HepG2 (cell line): Measurements from ENCODE around the gene NT5DC4. TPM values are rescaled to one million over a fixed set of nuclear protein-coding genes. Genes with fewer than 3 reads are reported as not detected.

Experiments used
- ATF3 ChIP-seq: sonication (generic); formaldehyde crosslinking; IDR thresholded peaks from 2 replicates; pipeline ENCODE4 v1.4.0; 2020; ENCODE audit warnings: missing genetic modification reagents
- FOXA3 ChIP-seq: IDR thresholded peaks from 2 replicates; pipeline ENCODE4 v1.6.1; 2016; ENCODE audit warnings: missing genetic modification reagents, missing compliant biosample characterization
- FOXC1 ChIP-seq: sonication (generic); formaldehyde crosslinking; IDR thresholded peaks from 2 replicates; pipeline ENCODE4 v1.8.0; 2022; ENCODE audit warnings: mild to moderate bottlenecking, missing genetic modification reagents, borderline replicate concordance
- HDAC1 ChIP-seq: sonication (generic); formaldehyde crosslinking; IDR thresholded peaks from 2 replicates; pipeline ENCODE4 v1.5.1; 2020; ENCODE audit warnings: mild to moderate bottlenecking, missing genetic modification reagents
- RELA ChIP-seq: sonication (generic); formaldehyde crosslinking; IDR thresholded peaks from 2 replicates; pipeline ENCODE4 v1.4.0; 2020; ENCODE audit warnings: missing genetic modification reagents
- STAG1 ChIP-seq: sonication (generic); formaldehyde crosslinking; IDR thresholded peaks from 2 replicates; pipeline ENCODE4 v1.4.0; 2020; ENCODE audit warnings: missing genetic modification reagents
- ZNF460 ChIP-seq: sonication (generic); formaldehyde crosslinking; IDR thresholded peaks from 2 replicates; pipeline ENCODE4 v1.5.1; 2020; ENCODE audit warnings: missing genetic modification reagents, mild to moderate bottlenecking, borderline replicate concordance
- ZNF484 ChIP-seq: sonication (generic); formaldehyde crosslinking; IDR thresholded peaks from 2 replicates; pipeline ENCODE4 v1.5.1; 2020; ENCODE audit warnings: mild to moderate bottlenecking, low read depth, missing genetic modification reagents, borderline replicate concordance
- ZNF589 ChIP-seq: sonication (generic); formaldehyde crosslinking; conservative IDR thresholded peaks from 2 replicates; pipeline ENCODE4 v1.8.0; 2022; ENCODE audit warnings: mild to moderate bottlenecking, moderate library complexity, missing genetic modification reagents
- ZNF607 ChIP-seq: sonication (generic); formaldehyde crosslinking; IDR thresholded peaks from 2 replicates; pipeline ENCODE4 v1.5.1; 2020; ENCODE audit warnings: missing genetic modification reagents, mild to moderate bottlenecking, borderline replicate concordance
- ZNF652 ChIP-seq: IDR thresholded peaks from 2 replicates; pipeline ENCODE4 v1.6.1; 2016; ENCODE audit warnings: low read depth, borderline replicate concordance
- ZNF660 ChIP-seq: sonication (generic); formaldehyde crosslinking; IDR thresholded peaks from 2 replicates; pipeline ENCODE4 v1.5.1; 2020; ENCODE audit warnings: mild to moderate bottlenecking, low read depth, missing genetic modification reagents, borderline replicate concordance
- polyA plus RNA-seq, 8 experiments: library from polyadenylated mRNA; depleted of rRNA in 3 of 8; stranded (reverse) in 7 of 8; unstranded in 1 of 8; fragments of >200 nt; fragmentation: Illumina TruSeq in 4 of 8; extraction: Trizol in 4 of 8; gene quantifications; 2 replicates each; pipeline versions ENCODE4 v1.2.1 to v1.2.3, GENCODE V29; 2011 to 2016; ENCODE audit warnings: low read depth in 4 of 8, missing spikeins in 1 of 8, mixed read lengths in 1 of 8; ENCODE audit not compliant: insufficient read depth in 1 of 8
- total RNA-seq, 5 experiments: library from RNA; depleted of rRNA; stranded (reverse); fragments of >200 nt; fragmentation: Illumina TruSeq; extraction: Trizol; gene quantifications; 2 replicates each; pipeline ENCODE4 v1.2.3, GENCODE V29; 2016; ENCODE audit warnings: low read depth in 1 of 5
- TF ChIP-seq, protein P1 (sequence below), 2 experiments: fragments of 450-650 bp in 1 of 2; sonication (generic) in 1 of 2; formaldehyde crosslinking in 1 of 2; IDR thresholded peaks; 2 replicates each; pipeline versions ENCODE4 v1.6.1 to v1.8.0; 2016 to 2022; ENCODE audit warnings: antibody characterized with exemption in 1 of 2, mild to moderate bottlenecking in 1 of 2, missing genetic modification reagents in 1 of 2
- TF ChIP-seq, protein P2 (sequence below): sonication (generic); formaldehyde crosslinking; IDR thresholded peaks from 2 replicates; pipeline ENCODE4 v1.4.0; 2020; ENCODE audit warnings: mild to moderate bottlenecking, missing genetic modification reagents
- TF ChIP-seq, protein P3 (sequence below): sonication (generic); formaldehyde crosslinking; IDR thresholded peaks from 2 replicates; pipeline ENCODE4 v1.8.0; 2022; ENCODE audit warnings: missing genetic modification reagents, low read depth, mild to moderate bottlenecking, borderline replicate concordance

NT5DC4 gene
- total and polyA plus RNA-seq, 2 of the 13 experiments (the other 11 are each of a cell fraction or from before 2014, with no cell fraction given) = 0.04 to 4.2 TPM

GRCh38 chr2:112764071-112765044, 43.5 kb downstream of the NT5DC4 start, which contains the start of gene CKAP2L (continued):
- TF ChIP-seq, protein P1, sequence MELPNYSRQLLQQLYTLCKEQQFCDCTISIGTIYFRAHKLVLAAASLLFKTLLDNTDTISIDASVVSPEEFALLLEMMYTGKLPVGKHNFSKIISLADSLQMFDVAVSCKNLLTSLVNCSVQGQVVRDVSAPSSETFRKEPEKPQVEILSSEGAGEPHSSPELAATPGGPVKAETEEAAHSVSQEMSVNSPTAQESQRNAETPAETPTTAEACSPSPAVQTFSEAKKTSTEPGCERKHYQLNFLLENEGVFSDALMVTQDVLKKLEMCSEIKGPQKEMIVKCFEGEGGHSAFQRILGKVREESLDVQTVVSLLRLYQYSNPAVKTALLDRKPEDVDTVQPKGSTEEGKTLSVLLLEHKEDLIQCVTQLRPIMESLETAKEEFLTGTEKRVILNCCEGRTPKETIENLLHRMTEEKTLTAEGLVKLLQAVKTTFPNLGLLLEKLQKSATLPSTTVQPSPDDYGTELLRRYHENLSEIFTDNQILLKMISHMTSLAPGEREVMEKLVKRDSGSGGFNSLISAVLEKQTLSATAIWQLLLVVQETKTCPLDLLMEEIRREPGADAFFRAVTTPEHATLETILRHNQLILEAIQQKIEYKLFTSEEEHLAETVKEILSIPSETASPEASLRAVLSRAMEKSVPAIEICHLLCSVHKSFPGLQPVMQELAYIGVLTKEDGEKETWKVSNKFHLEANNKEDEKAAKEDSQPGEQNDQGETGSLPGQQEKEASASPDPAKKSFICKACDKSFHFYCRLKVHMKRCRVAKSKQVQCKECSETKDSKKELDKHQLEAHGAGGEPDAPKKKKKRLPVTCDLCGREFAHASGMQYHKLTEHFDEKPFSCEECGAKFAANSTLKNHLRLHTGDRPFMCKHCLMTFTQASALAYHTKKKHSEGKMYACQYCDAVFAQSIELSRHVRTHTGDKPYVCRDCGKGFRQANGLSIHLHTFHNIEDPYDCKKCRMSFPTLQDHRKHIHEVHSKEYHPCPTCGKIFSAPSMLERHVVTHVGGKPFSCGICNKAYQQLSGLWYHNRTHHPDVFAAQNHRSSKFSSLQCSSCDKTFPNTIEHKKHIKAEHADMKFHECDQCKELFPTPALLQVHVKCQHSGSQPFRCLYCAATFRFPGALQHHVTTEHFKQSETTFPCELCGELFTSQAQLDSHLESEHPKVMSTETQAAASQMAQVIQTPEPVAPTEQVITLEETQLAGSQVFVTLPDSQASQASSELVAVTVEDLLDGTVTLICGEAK (IDR thresholded peaks at IDR 0.05) = no peak
- TF ChIP-seq, protein P1 (CRISPR knock-in tag; IDR thresholded peaks at IDR 0.05) = 0 out of 2 replicates have a peak, but pooled peaks have one; percentile 41
- peak; percentile 13; the same call in 1 of the 2 replicates for TF ChIP-seq STAG1 (CRISPR knock-in tag)
- TF ChIP-seq FOXC1 = no peak
- TF ChIP-seq RELA (CRISPR knock-in tag) = peak; percentile 88
- TF ChIP-seq ZNF460 (CRISPR knock-in tag) = no peak
- TF ChIP-seq, protein P2, sequence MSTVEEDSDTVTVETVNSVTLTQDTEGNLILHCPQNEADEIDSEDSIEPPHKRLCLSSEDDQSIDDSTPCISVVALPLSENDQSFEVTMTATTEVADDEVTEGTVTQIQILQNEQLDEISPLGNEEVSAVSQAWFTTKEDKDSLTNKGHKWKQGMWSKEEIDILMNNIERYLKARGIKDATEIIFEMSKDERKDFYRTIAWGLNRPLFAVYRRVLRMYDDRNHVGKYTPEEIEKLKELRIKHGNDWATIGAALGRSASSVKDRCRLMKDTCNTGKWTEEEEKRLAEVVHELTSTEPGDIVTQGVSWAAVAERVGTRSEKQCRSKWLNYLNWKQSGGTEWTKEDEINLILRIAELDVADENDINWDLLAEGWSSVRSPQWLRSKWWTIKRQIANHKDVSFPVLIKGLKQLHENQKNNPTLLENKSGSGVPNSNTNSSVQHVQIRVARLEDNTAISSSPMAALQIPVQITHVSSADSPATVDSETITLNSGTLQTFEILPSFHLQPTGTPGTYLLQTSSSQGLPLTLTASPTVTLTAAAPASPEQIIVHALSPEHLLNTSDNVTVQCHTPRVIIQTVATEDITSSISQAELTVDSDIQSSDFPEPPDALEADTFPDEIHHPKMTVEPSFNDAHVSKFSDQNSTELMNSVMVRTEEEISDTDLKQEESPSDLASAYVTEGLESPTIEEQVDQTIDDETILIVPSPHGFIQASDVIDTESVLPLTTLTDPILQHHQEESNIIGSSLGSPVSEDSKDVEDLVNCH (CRISPR knock-in tag) = no peak
- no peak for TF ChIP-seq ZNF484 (CRISPR knock-in tag)
- TF ChIP-seq ZNF589 = peak; percentile 99
- TF ChIP-seq ZNF652 = no peak
- TF ChIP-seq HDAC1 (CRISPR knock-in tag) = peak; percentile 100
- TF ChIP-seq ATF3 (CRISPR knock-in tag) = no peak
- TF ChIP-seq, protein P3, sequence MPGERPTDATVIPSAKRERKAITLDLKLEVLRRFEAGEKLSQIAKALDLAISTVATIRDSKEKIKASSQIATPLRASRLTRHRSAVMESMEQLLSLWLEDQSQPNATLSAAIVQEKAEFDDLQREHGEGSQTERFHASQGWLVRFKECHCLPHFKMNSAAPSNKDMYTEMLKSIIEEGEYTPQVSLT = no peak
- TF ChIP-seq ZNF660 (CRISPR knock-in tag) = no peak
- no peak; the same call in 1 of the 2 replicates for TF ChIP-seq ZNF607 (CRISPR knock-in tag)
- peak; percentile 38 for TF ChIP-seq FOXA3 (CRISPR knock-in tag)
